HPDE6-E6E7 (cell line): ENCODE results near the gene AMOTL1.

Source experiments
- DNase-seq: peaks from one replicate; pipeline ENCODE4 v3.0.0; 2011; ENCODE audit warnings: missing footprints; ENCODE audit errors: extremely low spot score

AMOTL1 gene

GRCh38 chr11:94926271-94926625, 158.1 kb downstream of the AMOTL1 start:
- no peak for DNase-seq
